ENCODE measurements around the gene GPBP1. TPM values are rescaled to one million over a fixed set of nuclear protein-coding genes. Genes with fewer than 3 reads are reported as not detected.
"Not testable (repeated sequence)": the region's sequence is repeated elsewhere in the genome, so short reads cannot be mapped to it uniquely, and the experiment has no call there.

Gene GPBP1
- polyA plus RNA-seq, 3 donors: 23.2 to 43.7 (median 30.9) TPM

- H3K36me3 Mint-ChIP-seq: no peaks in the 10 kb centered on the region
- WGBS (ENCODE audit: insufficient coverage): 83% methylated on average over 1 of the region's 2 CpGs
- H2AFZ ChIP-seq (ENCODE audit: insufficient read depth, low read depth, low read length, poor library complexity, severe bottlenecking): no peak overlapping the region
These were observed 132.5 kb downstream of the GPBP1 start for GRCh38 chr5:57306359-57306758.

DNA sequence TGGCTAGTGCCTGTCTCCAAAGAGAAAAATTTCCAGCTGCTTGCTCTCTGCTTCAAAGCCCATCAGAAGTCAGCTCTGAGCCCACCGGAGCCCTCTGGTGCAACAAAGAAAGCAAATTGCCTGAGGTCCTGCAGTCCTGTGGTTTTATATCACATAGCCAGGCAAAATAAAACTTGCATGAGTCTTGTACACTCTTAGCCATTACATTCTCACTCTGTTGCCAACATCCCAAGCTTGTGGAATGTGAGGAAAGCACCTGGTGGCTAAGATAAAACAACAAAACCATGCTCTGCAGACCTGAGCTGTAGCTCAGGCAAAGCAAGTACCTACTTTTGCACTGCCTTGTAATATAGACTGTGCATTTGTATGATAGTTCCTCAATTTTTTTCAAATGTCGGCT, 133.7 kb downstream of the GPBP1 start:
- no peaks in the 10 kb centered on the region for H3K79me2 ChIP-seq (ENCODE audit: insufficient read depth, low read length)
- H3K27ac Mint-ChIP-seq: no peak overlapping the region
- H3K4me3 Mint-ChIP-seq: no peak overlapping the region
- no peaks in the 10 kb centered on the region for H4K20me1 ChIP-seq (ENCODE audit: insufficient read depth, low read length)
- WGBS (ENCODE audit: insufficient coverage): 83% methylated on average over 1 of the region's 2 CpGs
- TF ChIP-seq, protein P1, sequence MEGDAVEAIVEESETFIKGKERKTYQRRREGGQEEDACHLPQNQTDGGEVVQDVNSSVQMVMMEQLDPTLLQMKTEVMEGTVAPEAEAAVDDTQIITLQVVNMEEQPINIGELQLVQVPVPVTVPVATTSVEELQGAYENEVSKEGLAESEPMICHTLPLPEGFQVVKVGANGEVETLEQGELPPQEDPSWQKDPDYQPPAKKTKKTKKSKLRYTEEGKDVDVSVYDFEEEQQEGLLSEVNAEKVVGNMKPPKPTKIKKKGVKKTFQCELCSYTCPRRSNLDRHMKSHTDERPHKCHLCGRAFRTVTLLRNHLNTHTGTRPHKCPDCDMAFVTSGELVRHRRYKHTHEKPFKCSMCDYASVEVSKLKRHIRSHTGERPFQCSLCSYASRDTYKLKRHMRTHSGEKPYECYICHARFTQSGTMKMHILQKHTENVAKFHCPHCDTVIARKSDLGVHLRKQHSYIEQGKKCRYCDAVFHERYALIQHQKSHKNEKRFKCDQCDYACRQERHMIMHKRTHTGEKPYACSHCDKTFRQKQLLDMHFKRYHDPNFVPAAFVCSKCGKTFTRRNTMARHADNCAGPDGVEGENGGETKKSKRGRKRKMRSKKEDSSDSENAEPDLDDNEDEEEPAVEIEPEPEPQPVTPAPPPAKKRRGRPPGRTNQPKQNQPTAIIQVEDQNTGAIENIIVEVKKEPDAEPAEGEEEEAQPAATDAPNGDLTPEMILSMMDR (IDR thresholded peaks at IDR 0.05): no peak
- no peak overlapping the region for H2AFZ ChIP-seq (ENCODE audit: insufficient read depth, low read depth, low read length, poor library complexity, severe bottlenecking)
- H3K36me3 ChIP-seq (replicated peaks in 1 of 2; ENCODE audit: control insufficient read depth in 1 of 2, insufficient read depth in 2 of 2, low read length in 2 of 2): no peaks in the 10 kb centered on the region
- peaks cover 14 to 17% of the 10 kb centered on the region in 2 donors for H3K9me3 ChIP-seq (replicated peaks in 1 of 2; ENCODE audit: control insufficient read depth in 1 of 2, insufficient read depth in 1 of 2, low read length in 2 of 2)
- no peak for DNase-seq
- H3K27me3 Mint-ChIP-seq (ENCODE audit: low read depth in 3 of 3): peaks cover 0 to 2% (median 0%) of the 10 kb centered on the region in 3 donors
- peaks cover 8% of the 10 kb centered on the region for H3K4me1 Mint-ChIP-seq
- H3K36me3 Mint-ChIP-seq: no peaks in the 10 kb centered on the region
- H3K4me3 ChIP-seq (replicated peaks in 1 of 3; ENCODE audit: low read depth in 2 of 3, low read length in 3 of 3): no peak overlapping the region
- H3K27me3 ChIP-seq (ENCODE audit: control insufficient read depth in 2 of 2, insufficient read depth in 2 of 2, low read length in 2 of 2): no peaks in the 10 kb centered on the region
- no peaks in the 10 kb centered on the region for H3K4me1 ChIP-seq (ENCODE audit: control insufficient read depth in 1 of 2, insufficient read depth in 2 of 2, low read length in 2 of 2)
- intact Hi-C loops (cut with micrococcal nuclease): no loop called here
- H3K4me2 ChIP-seq (replicated peaks; ENCODE audit: extremely low read depth, low read length, poor library complexity, severe bottlenecking): no peak overlapping the region
- H3K9ac ChIP-seq (ENCODE audit: insufficient read depth, low read length, poor library complexity, severe bottlenecking): no peak overlapping the region
- no peak overlapping the region for H3K27ac ChIP-seq (ENCODE audit: low read depth in 1 of 2, low read length in 2 of 2)
- peaks cover 11 to 36% (median 27%) of the 10 kb centered on the region in 7 donors for H3K9me3 Mint-ChIP-seq

More at GRCh38 chr5:57306359-57306758, 132.5 kb downstream of the GPBP1 start:
- no peaks in the 10 kb centered on the region for H3K36me3 ChIP-seq (replicated peaks in 1 of 2; ENCODE audit: control insufficient read depth in 1 of 2, insufficient read depth in 2 of 2, low read length in 2 of 2)
- H3K4me1 ChIP-seq (ENCODE audit: control insufficient read depth in 1 of 2, insufficient read depth in 2 of 2, low read length in 2 of 2): no peaks in the 10 kb centered on the region
- no peaks in the 10 kb centered on the region for H3K79me2 ChIP-seq (ENCODE audit: insufficient read depth, low read length)
- intact Hi-C loops (cut with micrococcal nuclease): no loop called here
- no peak overlapping the region for H3K4me3 ChIP-seq (replicated peaks in 1 of 3; ENCODE audit: low read depth in 2 of 3, low read length in 3 of 3)
- peaks cover 14 to 17% of the 10 kb centered on the region in 2 donors for H3K9me3 ChIP-seq (replicated peaks in 1 of 2; ENCODE audit: control insufficient read depth in 1 of 2, insufficient read depth in 1 of 2, low read length in 2 of 2)
- Mint-ChIP-seq H3K9me3 (peaks cover 11 to 36% (median 27%) of the 10 kb centered on the region in 7 donors), H3K27me3 (ENCODE audit: low read depth in 3 of 3) (peaks cover 0 to 2% (median 1%) of the 10 kb centered on the region in 3 donors), H3K27ac (no peak overlapping the region), H3K4me3 (no peak overlapping the region), H3K4me1 (peaks cover 3% of the 10 kb centered on the region)
- no peak overlapping the region for H3K27ac ChIP-seq (ENCODE audit: low read depth in 1 of 2, low read length in 2 of 2)
- no peaks in the 10 kb centered on the region for H3K27me3 ChIP-seq (ENCODE audit: control insufficient read depth in 2 of 2, insufficient read depth in 2 of 2, low read length in 2 of 2)
- no peak for DNase-seq
- TF ChIP-seq, protein P1 (IDR thresholded peaks at IDR 0.05): no peak
- H3K4me2 ChIP-seq (replicated peaks; ENCODE audit: extremely low read depth, low read length, poor library complexity, severe bottlenecking): no peak overlapping the region
- no peaks in the 10 kb centered on the region for H4K20me1 ChIP-seq (ENCODE audit: insufficient read depth, low read length)
- H3K9ac ChIP-seq (ENCODE audit: insufficient read depth, low read length, poor library complexity, severe bottlenecking): no peak overlapping the region

DNA sequence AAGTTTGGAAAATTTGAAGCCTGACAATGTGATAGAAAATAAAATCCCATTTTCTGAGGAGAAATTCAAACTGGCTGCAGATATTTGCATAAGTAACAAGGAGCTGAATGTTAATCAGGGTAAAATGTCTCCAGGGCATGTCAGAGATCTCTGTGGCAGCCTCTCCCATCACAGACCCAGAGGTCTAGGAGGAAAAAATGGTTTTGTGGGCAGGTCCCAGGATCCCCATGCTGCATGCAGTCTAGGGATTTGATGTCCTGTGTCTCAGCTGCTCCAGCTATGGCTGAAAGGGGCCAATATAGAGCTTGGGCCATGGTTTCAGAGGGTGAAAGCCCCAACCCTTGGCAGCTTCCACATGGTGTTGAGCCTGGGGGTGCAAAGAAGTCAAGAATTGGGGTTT, 135.2 kb downstream of the GPBP1 start:
- DNase-seq; H3K27ac ChIP-seq (ENCODE audit: low read depth in 1 of 2, low read length in 2 of 2); H3K9ac ChIP-seq (ENCODE audit: insufficient read depth, low read length, poor library complexity, severe bottlenecking); H3K27me3 Mint-ChIP-seq (ENCODE audit: low read depth in 3 of 3); H3K4me3 Mint-ChIP-seq; H2AFZ ChIP-seq (ENCODE audit: insufficient read depth, low read depth, low read length, poor library complexity, severe bottlenecking); H3K4me3 ChIP-seq (replicated peaks in 1 of 3; ENCODE audit: low read depth in 2 of 3, low read length in 3 of 3); H3K36me3 Mint-ChIP-seq; H3K79me2 ChIP-seq (ENCODE audit: insufficient read depth, low read length); intact Hi-C loops (cut with micrococcal nuclease); H4K20me1 ChIP-seq (ENCODE audit: insufficient read depth, low read length); H3K4me1 ChIP-seq (ENCODE audit: control insufficient read depth in 1 of 2, insufficient read depth in 2 of 2, low read length in 2 of 2); H3K27ac Mint-ChIP-seq; H3K4me1 Mint-ChIP-seq; H3K27me3 ChIP-seq (ENCODE audit: control insufficient read depth in 2 of 2, insufficient read depth in 2 of 2, low read length in 2 of 2); H3K36me3 ChIP-seq (replicated peaks in 1 of 2; ENCODE audit: control insufficient read depth in 1 of 2, insufficient read depth in 2 of 2, low read length in 2 of 2); H3K4me2 ChIP-seq (replicated peaks; ENCODE audit: extremely low read depth, low read length, poor library complexity, severe bottlenecking): not testable (repeated sequence)
- peaks cover 11 to 36% (median 27%) of the 10 kb centered on the region in 7 donors for H3K9me3 Mint-ChIP-seq
- H3K9me3 ChIP-seq (replicated peaks in 1 of 2; ENCODE audit: control insufficient read depth in 1 of 2, insufficient read depth in 1 of 2, low read length in 2 of 2): peaks cover 14 to 17% of the 10 kb centered on the region in 2 donors

All from CD14-positive monocyte (primary cell).